Measurements from ENCODE around the gene PLCB4.

PLCB4 gene

GRCh38 chr20:9062066-9062465, 6.8 kb upstream of the PLCB4 start:
- H3K4me3 ChIP-seq (ENCODE audit: low read depth, low read length) = no peak overlapping the region
- TF ChIP-seq CTCF (IDR thresholded peaks at IDR 0.05; ENCODE audit: insufficient read depth, low read length, missing control alignments) = no peak
- ChIA-PET CTCF (no interaction called here), POLR2A (no interaction called here)
- DNase-seq (ENCODE audit: low read depth, low spot score) = no peak

- DNase-seq (ENCODE audit: low read depth, low spot score) = no peak
- no peak for TF ChIP-seq CTCF (IDR thresholded peaks at IDR 0.05; ENCODE audit: insufficient read depth, low read length, missing control alignments)
- ChIA-PET POLR2A (interaction anchor here (1.1 kb wide), 1 partner anchor 15 kb away, joined by 8 read pairs; no protein-coding TSS in a partner anchor), CTCF (interaction anchor here (1.4 kb wide), 1 partner anchor 212 kb away, joined by 5 read pairs; no protein-coding TSS in a partner anchor)
- H3K4me3 ChIP-seq (ENCODE audit: low read depth, low read length) = no peak overlapping the region
These were observed 2.7 kb upstream of the PLCB4 start for GRCh38 chr20:9066191-9066590.

GRCh38 chr20:9068233-9068801, 570 bp upstream of the PLCB4 start:
- CTCF ChIA-PET = interaction anchor here (1.0 kb wide), 1 partner anchor 279 kb away, joined by 3 read pairs; no protein-coding TSS in a partner anchor
- no peak for DNase-seq (ENCODE audit: low read depth, low spot score)
- peak overlapping the region; percentile 88 for H3K4me3 ChIP-seq (ENCODE audit: low read depth, low read length)
- no peak for TF ChIP-seq CTCF (IDR thresholded peaks at IDR 0.05; ENCODE audit: insufficient read depth, low read length, missing control alignments)
- POLR2A ChIA-PET = no interaction called here

- ChIA-PET POLR2A (no interaction called here), CTCF (interaction anchor here (2.1 kb wide), 1 partner anchor 217 kb away, joined by 7 read pairs; no protein-coding TSS in a partner anchor)
- TF ChIP-seq CTCF (IDR thresholded peaks at IDR 0.05; ENCODE audit: insufficient read depth, low read length, missing control alignments) = no peak
- no peak for DNase-seq (ENCODE audit: low read depth, low spot score)
- no peak overlapping the region for H3K4me3 ChIP-seq (ENCODE audit: low read depth, low read length)
These were observed 1.4 kb downstream of the PLCB4 start for GRCh38 chr20:9070304-9070703.

- no peak for DNase-seq (ENCODE audit: low read depth, low spot score)
- TF ChIP-seq CTCF (IDR thresholded peaks at IDR 0.05; ENCODE audit: insufficient read depth, low read length, missing control alignments) = no peak
- no peak overlapping the region for H3K4me3 ChIP-seq (ENCODE audit: low read depth, low read length)
- ChIA-PET CTCF (interaction anchor here (0.7 to 2.0 kb wide), 7 partner anchors 9 to 321 kb away, joined by 3 to 6 read pairs (median 5); no protein-coding TSS in a partner anchor), POLR2A (no interaction called here)
These were observed 3.3 kb downstream of the PLCB4 start for GRCh38 chr20:9071976-9072726.

- no peak overlapping the region for H3K4me3 ChIP-seq (ENCODE audit: low read depth, low read length)
- CTCF ChIA-PET = interaction anchor here (0.9 to 2.0 kb wide), 3 partner anchors 213 to 276 kb away, joined by 3 to 5 read pairs (median 4); no protein-coding TSS in a partner anchor
- POLR2A ChIA-PET = no interaction called here
- DNase-seq (ENCODE audit: low read depth, low spot score) = no peak
- TF ChIP-seq CTCF (IDR thresholded peaks at IDR 0.05; ENCODE audit: insufficient read depth, low read length, missing control alignments) = no peak
These were observed 4.1 kb downstream of the PLCB4 start for GRCh38 chr20:9072861-9073500.

All from AG04449 (cell line).